GM23338 (cell line): ENCODE measurements around the gene CEP20. TPM values are rescaled to one million over a fixed set of nuclear protein-coding genes. Genes with fewer than 3 reads are reported as not detected.
"Not testable (repeated sequence)": the region's sequence is repeated elsewhere in the genome, so short reads cannot be mapped to it uniquely, and the experiment has no call there.

Experiments
- ATAC-seq: fragments of 200-7000 bp; cut with Tn5 transposase; 3 replicates; pipeline ENCODE4 v1.9.1; 2020
- DNase-seq: peaks from one replicate; pipeline ENCODE4 v3.0.0-alpha.2; 2015; ENCODE audit warnings: low spot score
- H2AFZ ChIP-seq: fragments of 200-600 bp; sonication (generic); 2 replicates; pipeline ENCODE4 v1.8.0; 2016; ENCODE audit warnings: antibody characterized with exemption, mild to moderate bottlenecking, moderate library complexity
- H3F3A ChIP-seq: fragments of 200-600 bp; sonication (generic); replicated peaks from 2 replicates; pipeline ENCODE4 v1.8.0; 2017; ENCODE audit warnings: antibody characterized with exemption, mixed run types, low read depth
- H3K27ac ChIP-seq: fragments of 200-600 bp; sonication (generic); 2 replicates; pipeline ENCODE4 v1.6.1; 2016; ENCODE audit warnings: low read depth
- H3K27me3 ChIP-seq: fragments of 200-600 bp; sonication (generic); 2 replicates; pipeline ENCODE4 v1.8.0; 2016; ENCODE audit warnings: mild to moderate bottlenecking, mixed run types, moderate library complexity; ENCODE audit not compliant: insufficient read depth
- H3K36me3 ChIP-seq: fragments of 200-600 bp; sonication (generic); 2 replicates; pipeline ENCODE4 v1.8.0; 2016; ENCODE audit warnings: mild to moderate bottlenecking; ENCODE audit not compliant: insufficient read depth
- H3K4me1 ChIP-seq: fragments of 200-600 bp; sonication (generic); 2 replicates; pipeline ENCODE4 v1.8.0; 2016; ENCODE audit warnings: mild to moderate bottlenecking, moderate library complexity; ENCODE audit not compliant: insufficient read depth
- H3K4me2 ChIP-seq: fragments of 200-600 bp; sonication (generic); 2 replicates; pipeline ENCODE4 v1.7.1; 2017; ENCODE audit warnings: mixed run types
- H3K4me3 ChIP-seq: fragments of 200-600 bp; sonication (generic); 2 replicates; pipeline ENCODE4 v1.6.1; 2016; ENCODE audit warnings: mixed run types
- H3K79me2 ChIP-seq: fragments of 200-600 bp; sonication (generic); replicated peaks from 2 replicates; pipeline ENCODE4 v1.8.0; 2017; ENCODE audit warnings: mild to moderate bottlenecking; ENCODE audit not compliant: insufficient read depth
- H3K9me2 ChIP-seq: fragments of 200-600 bp; sonication (generic); 2 replicates; pipeline ENCODE4 v1.8.0; 2017; ENCODE audit not compliant: insufficient read depth
- H4K20me1 ChIP-seq: fragments of 200-600 bp; sonication (generic); replicated peaks from 2 replicates; pipeline ENCODE4 v1.8.0; 2017; ENCODE audit warnings: mild to moderate bottlenecking; ENCODE audit not compliant: insufficient read depth
- H3K27ac Mint-ChIP-seq: 2 replicates; pipeline ENCODE4 v1.8.0; 2020; ENCODE audit warnings: inconsistent platforms, mild to moderate bottlenecking, moderate library complexity, mixed read lengths
- H3K27me3 Mint-ChIP-seq: 3 replicates; pipeline ENCODE4 v1.8.0; 2022; ENCODE audit warnings: low read depth, mild to moderate bottlenecking, moderate library complexity, mixed read lengths, inconsistent platforms; ENCODE audit not compliant: insufficient read depth, poor library complexity
- H3K36me3 Mint-ChIP-seq: 3 replicates; pipeline ENCODE4 v1.8.0; 2021; ENCODE audit warnings: low read depth, mild to moderate bottlenecking, inconsistent platforms, moderate library complexity, mixed read lengths
- H3K4me1 Mint-ChIP-seq: 3 replicates; pipeline ENCODE4 v1.8.0; 2020; ENCODE audit warnings: mild to moderate bottlenecking, inconsistent platforms, mixed read lengths
- H3K4me3 Mint-ChIP-seq: 3 replicates; pipeline ENCODE4 v1.8.0; 2021; ENCODE audit warnings: moderate library complexity, mild to moderate bottlenecking, inconsistent platforms, mixed read lengths
- H3K9me3 Mint-ChIP-seq: 3 replicates; pipeline ENCODE4 v1.8.0; 2020; ENCODE audit warnings: moderate library complexity, mild to moderate bottlenecking, inconsistent platforms, mixed read lengths
- CREB1 ChIP-seq: fragments of 250-450 bp; sonication (Bioruptor Pico); IDR thresholded peaks from 2 replicates; pipeline ENCODE4 v1.5.0; 2020; ENCODE audit warnings: low read depth, mild to moderate bottlenecking, moderate library complexity
- EZH2 ChIP-seq: fragments of 200-600 bp; sonication (generic); IDR thresholded peaks from one replicate; pipeline ENCODE4 v1.8.0; 2017; ENCODE audit warnings: antibody characterized with exemption, mild to moderate bottlenecking, low read depth; ENCODE audit not compliant: unreplicated experiment
- JUNB ChIP-seq: IDR thresholded peaks from one replicate; pipeline ENCODE4 v1.6.1; 2016; ENCODE audit warnings: antibody characterized with exemption; ENCODE audit not compliant: unreplicated experiment
- NANOG ChIP-seq: IDR thresholded peaks from 2 replicates; pipeline ENCODE4 v1.6.1; 2016; ENCODE audit warnings: antibody characterized with exemption, borderline replicate concordance
- POLR2AphosphoS5 ChIP-seq: IDR thresholded peaks from 2 replicates; pipeline ENCODE4 v1.6.1; 2016; ENCODE audit warnings: antibody characterized with exemption, low read depth
- STAT1 ChIP-seq: IDR thresholded peaks from one replicate; pipeline ENCODE4 v1.6.1; 2016; ENCODE audit warnings: antibody characterized with exemption; ENCODE audit not compliant: unreplicated experiment
- ZNF114 ChIP-seq: fragments of 250-450 bp; sonication (Bioruptor Pico); IDR thresholded peaks from 2 replicates; pipeline ENCODE4 v1.5.0; 2020; ENCODE audit warnings: mild to moderate bottlenecking, moderate library complexity
- ZNF331 ChIP-seq: fragments of 250-450 bp; sonication (Bioruptor Pico); IDR thresholded peaks from 2 replicates; pipeline ENCODE4 v1.5.0; 2020; ENCODE audit warnings: low read depth, mild to moderate bottlenecking, moderate library complexity
- polyA plus RNA-seq: library from polyadenylated mRNA; unstranded; fragments of >200 nt; fragmentation: Nextera tagmentation; extraction: Ambion mirVana; gene quantifications from 2 replicates; pipeline ENCODE4 v1.2.1, GENCODE V29; 2016
- total RNA-seq: library from RNA; depleted of rRNA; stranded (reverse); fragments of >200 nt; shearing (Covaris generic); gene quantifications from 2 replicates; pipeline ENCODE4 v1.2.3, GENCODE V29; 2014
- TF ChIP-seq, protein P1 (sequence below): IDR thresholded peaks from one replicate; pipeline ENCODE4 v1.6.1; 2018; ENCODE audit warnings: antibody characterized with exemption; ENCODE audit not compliant: unreplicated experiment
- TF ChIP-seq, protein P2 (sequence below): IDR thresholded peaks from 2 replicates; pipeline ENCODE4 v1.6.1; 2016; ENCODE audit warnings: antibody characterized with exemption
- TF ChIP-seq, protein P3 (sequence below), 2 experiments: fragments of 200-600 bp in 1 of 2; sonication (generic) in 1 of 2; conservative IDR thresholded peaks; 2 replicates each; pipeline versions ENCODE4 v1.5.1 to v1.6.1; 2016 to 2017; ENCODE audit warnings: antibody characterized with exemption in 2 of 2, low read depth in 2 of 2, mild to moderate bottlenecking in 2 of 2, moderate library complexity in 1 of 2

The CEP20 gene
- total and polyA plus RNA-seq, 2 experiments from 2014 or later = 60.2 to 70.9 TPM

DNA sequence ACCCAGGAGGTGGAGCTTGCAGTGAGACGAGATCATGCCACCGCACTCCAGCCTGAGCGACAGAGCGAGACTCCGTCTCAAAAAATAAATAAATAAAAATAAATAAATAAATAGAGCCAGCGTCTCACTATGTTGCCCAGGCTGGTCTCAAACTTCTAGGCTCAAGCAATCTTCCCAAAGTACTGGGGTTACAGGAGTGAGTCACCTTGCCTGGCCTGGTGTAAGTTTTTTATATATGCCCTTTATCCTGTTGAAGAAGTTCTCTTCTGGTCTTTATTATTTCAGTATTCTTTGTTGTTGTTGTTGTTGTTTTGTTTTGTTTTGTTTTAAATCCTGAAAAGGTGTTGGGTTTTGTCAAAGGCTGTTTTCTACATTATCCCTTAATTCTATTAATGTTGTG is 30.9 kb upstream of the CEP20 start (continued):
- TF ChIP-seq, protein P1, sequence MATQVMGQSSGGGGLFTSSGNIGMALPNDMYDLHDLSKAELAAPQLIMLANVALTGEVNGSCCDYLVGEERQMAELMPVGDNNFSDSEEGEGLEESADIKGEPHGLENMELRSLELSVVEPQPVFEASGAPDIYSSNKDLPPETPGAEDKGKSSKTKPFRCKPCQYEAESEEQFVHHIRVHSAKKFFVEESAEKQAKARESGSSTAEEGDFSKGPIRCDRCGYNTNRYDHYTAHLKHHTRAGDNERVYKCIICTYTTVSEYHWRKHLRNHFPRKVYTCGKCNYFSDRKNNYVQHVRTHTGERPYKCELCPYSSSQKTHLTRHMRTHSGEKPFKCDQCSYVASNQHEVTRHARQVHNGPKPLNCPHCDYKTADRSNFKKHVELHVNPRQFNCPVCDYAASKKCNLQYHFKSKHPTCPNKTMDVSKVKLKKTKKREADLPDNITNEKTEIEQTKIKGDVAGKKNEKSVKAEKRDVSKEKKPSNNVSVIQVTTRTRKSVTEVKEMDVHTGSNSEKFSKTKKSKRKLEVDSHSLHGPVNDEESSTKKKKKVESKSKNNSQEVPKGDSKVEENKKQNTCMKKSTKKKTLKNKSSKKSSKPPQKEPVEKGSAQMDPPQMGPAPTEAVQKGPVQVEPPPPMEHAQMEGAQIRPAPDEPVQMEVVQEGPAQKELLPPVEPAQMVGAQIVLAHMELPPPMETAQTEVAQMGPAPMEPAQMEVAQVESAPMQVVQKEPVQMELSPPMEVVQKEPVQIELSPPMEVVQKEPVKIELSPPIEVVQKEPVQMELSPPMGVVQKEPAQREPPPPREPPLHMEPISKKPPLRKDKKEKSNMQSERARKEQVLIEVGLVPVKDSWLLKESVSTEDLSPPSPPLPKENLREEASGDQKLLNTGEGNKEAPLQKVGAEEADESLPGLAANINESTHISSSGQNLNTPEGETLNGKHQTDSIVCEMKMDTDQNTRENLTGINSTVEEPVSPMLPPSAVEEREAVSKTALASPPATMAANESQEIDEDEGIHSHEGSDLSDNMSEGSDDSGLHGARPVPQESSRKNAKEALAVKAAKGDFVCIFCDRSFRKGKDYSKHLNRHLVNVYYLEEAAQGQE = no peak
- TF ChIP-seq ZNF331 (CRISPR knock-in tag) = no peak

DNA sequence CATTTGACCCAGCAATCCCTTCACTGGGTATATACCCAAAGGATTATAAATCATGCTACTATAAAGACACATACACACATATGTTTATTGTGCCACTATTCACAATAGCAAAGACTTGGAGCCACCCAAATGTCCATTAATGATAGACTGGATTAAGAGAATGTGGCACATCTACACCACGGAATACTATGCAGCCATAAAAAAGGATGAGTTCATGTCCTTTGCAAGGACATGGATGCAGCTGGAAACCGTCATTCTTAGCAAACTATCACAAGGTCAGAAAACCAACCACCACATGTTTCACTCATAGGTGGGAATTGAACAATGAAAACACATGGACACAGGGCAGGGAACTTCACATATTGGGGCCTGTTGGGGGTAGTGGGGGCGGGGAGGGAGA is 29.9 kb upstream of the CEP20 start:
- H3K27ac ChIP-seq, H3K9me3 Mint-ChIP-seq, H3K4me2 ChIP-seq, H3K9me2 ChIP-seq, H3K79me2 ChIP-seq, H4K20me1 ChIP-seq, H3K27me3 ChIP-seq, H3K36me3 Mint-ChIP-seq, H3K36me3 ChIP-seq, DNase-seq, H3K27me3 Mint-ChIP-seq, H3K4me1 Mint-ChIP-seq, H3K27ac Mint-ChIP-seq, H3F3A ChIP-seq, H3K4me1 ChIP-seq, H3K4me3 ChIP-seq, ATAC-seq, H2AFZ ChIP-seq, H3K4me3 Mint-ChIP-seq: not testable (repeated sequence)

DNA sequence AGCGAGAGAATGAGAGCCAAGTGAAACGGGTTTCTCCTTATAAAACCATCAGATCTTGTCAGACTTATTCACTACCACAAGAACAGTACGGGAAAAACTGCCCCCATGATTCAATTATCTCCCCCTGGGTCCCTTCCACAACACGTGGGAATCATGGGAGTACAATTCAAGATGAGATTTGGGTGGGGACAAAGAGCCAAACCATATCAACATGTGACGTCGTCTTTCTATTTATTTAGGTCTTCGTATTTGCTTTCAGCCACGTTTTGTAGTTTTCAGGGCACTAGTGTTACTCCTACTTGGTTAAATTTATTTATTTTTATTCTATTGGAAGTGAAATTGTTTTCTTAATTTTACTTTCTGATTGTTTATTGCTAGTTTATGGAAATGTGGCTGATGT is 27.9 kb upstream of the CEP20 start:
- Histone ChIP-seq H3K4me2 (no peak overlapping the region), H3K79me2 (no peaks in the 10 kb centered on the region), H3K4me1 (no peaks in the 10 kb centered on the region), H3K27ac (no peak overlapping the region), H3K4me3 (no peak overlapping the region), H3K36me3 (no peaks in the 10 kb centered on the region), H2AFZ (no peak overlapping the region), H4K20me1 (no peaks in the 10 kb centered on the region), H3K9me2 (no peaks in the 10 kb centered on the region), H3F3A (no peaks in the 10 kb centered on the region), H3K27me3 (no peaks in the 10 kb centered on the region)
- H3K4me3 Mint-ChIP-seq = no peak overlapping the region
- peaks cover 3% of the 10 kb centered on the region; the same call in 2 of the 3 replicates for H3K9me3 Mint-ChIP-seq
- ATAC-seq (no peak), DNase-seq (no peak)
- H3K27me3 Mint-ChIP-seq = peaks cover 5% of the 10 kb centered on the region
- H3K36me3 Mint-ChIP-seq = no peaks in the 10 kb centered on the region
- H3K4me1 Mint-ChIP-seq = no peaks in the 10 kb centered on the region
- H3K27ac Mint-ChIP-seq = no peak overlapping the region
- no peak for TF ChIP-seq ZNF331 (CRISPR knock-in tag)
- TF ChIP-seq, protein P2, sequence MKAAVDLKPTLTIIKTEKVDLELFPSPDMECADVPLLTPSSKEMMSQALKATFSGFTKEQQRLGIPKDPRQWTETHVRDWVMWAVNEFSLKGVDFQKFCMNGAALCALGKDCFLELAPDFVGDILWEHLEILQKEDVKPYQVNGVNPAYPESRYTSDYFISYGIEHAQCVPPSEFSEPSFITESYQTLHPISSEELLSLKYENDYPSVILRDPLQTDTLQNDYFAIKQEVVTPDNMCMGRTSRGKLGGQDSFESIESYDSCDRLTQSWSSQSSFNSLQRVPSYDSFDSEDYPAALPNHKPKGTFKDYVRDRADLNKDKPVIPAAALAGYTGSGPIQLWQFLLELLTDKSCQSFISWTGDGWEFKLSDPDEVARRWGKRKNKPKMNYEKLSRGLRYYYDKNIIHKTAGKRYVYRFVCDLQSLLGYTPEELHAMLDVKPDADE = no peak
- no peak for TF ChIP-seq EZH2
- TF ChIP-seq, protein P1 = no peak
- no peak for TF ChIP-seq ZNF114 (CRISPR knock-in tag)
- no peak for TF ChIP-seq POLR2AphosphoS5
- TF ChIP-seq NANOG = no peak
- no peak for TF ChIP-seq CREB1 (CRISPR knock-in tag)
- TF ChIP-seq, protein P3, sequence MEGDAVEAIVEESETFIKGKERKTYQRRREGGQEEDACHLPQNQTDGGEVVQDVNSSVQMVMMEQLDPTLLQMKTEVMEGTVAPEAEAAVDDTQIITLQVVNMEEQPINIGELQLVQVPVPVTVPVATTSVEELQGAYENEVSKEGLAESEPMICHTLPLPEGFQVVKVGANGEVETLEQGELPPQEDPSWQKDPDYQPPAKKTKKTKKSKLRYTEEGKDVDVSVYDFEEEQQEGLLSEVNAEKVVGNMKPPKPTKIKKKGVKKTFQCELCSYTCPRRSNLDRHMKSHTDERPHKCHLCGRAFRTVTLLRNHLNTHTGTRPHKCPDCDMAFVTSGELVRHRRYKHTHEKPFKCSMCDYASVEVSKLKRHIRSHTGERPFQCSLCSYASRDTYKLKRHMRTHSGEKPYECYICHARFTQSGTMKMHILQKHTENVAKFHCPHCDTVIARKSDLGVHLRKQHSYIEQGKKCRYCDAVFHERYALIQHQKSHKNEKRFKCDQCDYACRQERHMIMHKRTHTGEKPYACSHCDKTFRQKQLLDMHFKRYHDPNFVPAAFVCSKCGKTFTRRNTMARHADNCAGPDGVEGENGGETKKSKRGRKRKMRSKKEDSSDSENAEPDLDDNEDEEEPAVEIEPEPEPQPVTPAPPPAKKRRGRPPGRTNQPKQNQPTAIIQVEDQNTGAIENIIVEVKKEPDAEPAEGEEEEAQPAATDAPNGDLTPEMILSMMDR (conservative IDR thresholded peaks at IDR 0.05; ENCODE audit: low read depth in 2 of 2) = no peak
- no peak for TF ChIP-seq STAT1
- no peak for TF ChIP-seq JUNB
